SK-N-SH treated with all-trans-retinoic acid at 6 μM for 48 hours (cell line): Measurements from ENCODE around the gene SLC5A10.

ENCODE experiments used
- ARNTL ChIP-seq: fragments of 450-650 bp; formaldehyde crosslinking; IDR thresholded peaks from 2 replicates; pipeline ENCODE4 v1.5.0; 2020; ENCODE audit warnings: low read depth, mild to moderate bottlenecking, moderate library complexity, borderline replicate concordance
- ISL1 ChIP-seq: fragments of 250-450 bp; sonication (Bioruptor Pico); IDR thresholded peaks from 2 replicates; pipeline ENCODE4 v2.1.2; 2022; ENCODE audit warnings: mild to moderate bottlenecking, moderate library complexity
- OSR1 ChIP-seq: fragments of 250-450 bp; sonication (Bioruptor Pico); IDR thresholded peaks from 2 replicates; pipeline ENCODE4 v1.8.0; 2022; ENCODE audit warnings: moderate library complexity, mild to moderate bottlenecking, inconsistent platforms
- RARB ChIP-seq: fragments of 250-450 bp; sonication (Bioruptor Pico); IDR thresholded peaks from 2 replicates; pipeline ENCODE4 v1.8.0; 2021; ENCODE audit warnings: mild to moderate bottlenecking, moderate library complexity
- ZC3H10 ChIP-seq: fragments of 250-450 bp; sonication (Bioruptor Pico); IDR thresholded peaks from 2 replicates; pipeline ENCODE4 v1.5.1; 2021; ENCODE audit warnings: mild to moderate bottlenecking, moderate library complexity
- ZFP30 ChIP-seq: fragments of 450-650 bp; formaldehyde crosslinking; IDR thresholded peaks from 2 replicates; pipeline ENCODE4 v1.5.0; 2022; ENCODE audit warnings: mild to moderate bottlenecking, moderate library complexity
- ZNF565 ChIP-seq: fragments of 450-650 bp; formaldehyde crosslinking; conservative IDR thresholded peaks from 2 replicates; pipeline ENCODE4 v1.5.0; 2020; ENCODE audit warnings: low read depth, mild to moderate bottlenecking, moderate library complexity
- ZNF70 ChIP-seq: fragments of 450-650 bp; formaldehyde crosslinking; IDR thresholded peaks from 2 replicates; pipeline ENCODE4 v1.5.0; 2020; ENCODE audit warnings: mild to moderate bottlenecking, moderate library complexity
- ZNF8 ChIP-seq: fragments of 450-650 bp; formaldehyde crosslinking; IDR thresholded peaks from 2 replicates; pipeline ENCODE4 v1.5.0; 2020; ENCODE audit warnings: mild to moderate bottlenecking, moderate library complexity
- TF ChIP-seq, protein P1 (sequence below): fragments of 250-450 bp; sonication (Bioruptor Pico); IDR thresholded peaks from 2 replicates; pipeline ENCODE4 v1.8.0; 2020; ENCODE audit warnings: mild to moderate bottlenecking, moderate library complexity, borderline replicate concordance
- TF ChIP-seq, protein P2 (sequence below): fragments of 250-450 bp; sonication (Bioruptor Pico); IDR thresholded peaks from 2 replicates; pipeline ENCODE4 v1.5.0; 2020; ENCODE audit warnings: mild to moderate bottlenecking, moderate library complexity
- TF ChIP-seq, protein P3 (sequence below): fragments of 250-450 bp; sonication (Bioruptor Pico); IDR thresholded peaks from 2 replicates; pipeline ENCODE4 v1.5.1; 2021; ENCODE audit warnings: mild to moderate bottlenecking, moderate library complexity
- TF ChIP-seq, protein P4 (sequence below): fragments of 250-450 bp; sonication (Bioruptor Pico); IDR thresholded peaks from 2 replicates; pipeline ENCODE4 v1.5.1; 2020; ENCODE audit warnings: low read depth, mild to moderate bottlenecking, moderate library complexity
- TF ChIP-seq, protein P5 (sequence below): fragments of 250-450 bp; sonication (Bioruptor Pico); IDR thresholded peaks from 2 replicates; pipeline ENCODE4 v1.8.0; 2021; ENCODE audit warnings: low read depth, mild to moderate bottlenecking, moderate library complexity, borderline replicate concordance

DNA sequence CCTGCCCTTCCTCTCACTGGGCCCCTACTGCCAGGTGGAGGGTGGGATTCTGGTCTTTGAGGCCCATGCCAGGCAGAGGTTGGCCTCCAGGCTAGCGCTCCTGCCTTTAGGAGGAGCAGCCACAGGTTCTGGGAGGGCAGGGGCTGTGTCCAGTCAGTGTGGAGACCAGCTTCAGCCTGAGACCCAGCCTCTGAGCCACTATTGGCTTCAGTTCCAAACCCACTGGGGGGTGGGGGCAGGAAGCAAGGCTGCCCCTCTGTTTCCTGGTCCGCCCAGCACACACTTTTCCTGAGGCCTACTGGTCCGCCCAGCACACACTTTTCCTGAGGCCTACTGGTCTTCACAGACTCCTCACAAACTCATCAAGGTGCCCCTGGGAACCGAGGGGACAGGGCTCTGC, 16.4 kb downstream of the SLC5A10 start:
- TF ChIP-seq, protein P1, sequence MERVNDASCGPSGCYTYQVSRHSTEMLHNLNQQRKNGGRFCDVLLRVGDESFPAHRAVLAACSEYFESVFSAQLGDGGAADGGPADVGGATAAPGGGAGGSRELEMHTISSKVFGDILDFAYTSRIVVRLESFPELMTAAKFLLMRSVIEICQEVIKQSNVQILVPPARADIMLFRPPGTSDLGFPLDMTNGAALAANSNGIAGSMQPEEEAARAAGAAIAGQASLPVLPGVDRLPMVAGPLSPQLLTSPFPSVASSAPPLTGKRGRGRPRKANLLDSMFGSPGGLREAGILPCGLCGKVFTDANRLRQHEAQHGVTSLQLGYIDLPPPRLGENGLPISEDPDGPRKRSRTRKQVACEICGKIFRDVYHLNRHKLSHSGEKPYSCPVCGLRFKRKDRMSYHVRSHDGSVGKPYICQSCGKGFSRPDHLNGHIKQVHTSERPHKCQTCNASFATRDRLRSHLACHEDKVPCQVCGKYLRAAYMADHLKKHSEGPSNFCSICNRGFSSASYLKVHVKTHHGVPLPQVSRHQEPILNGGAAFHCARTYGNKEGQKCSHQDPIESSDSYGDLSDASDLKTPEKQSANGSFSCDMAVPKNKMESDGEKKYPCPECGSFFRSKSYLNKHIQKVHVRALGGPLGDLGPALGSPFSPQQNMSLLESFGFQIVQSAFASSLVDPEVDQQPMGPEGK (CRISPR knock-in tag), result no peak
- TF ChIP-seq, protein P2, sequence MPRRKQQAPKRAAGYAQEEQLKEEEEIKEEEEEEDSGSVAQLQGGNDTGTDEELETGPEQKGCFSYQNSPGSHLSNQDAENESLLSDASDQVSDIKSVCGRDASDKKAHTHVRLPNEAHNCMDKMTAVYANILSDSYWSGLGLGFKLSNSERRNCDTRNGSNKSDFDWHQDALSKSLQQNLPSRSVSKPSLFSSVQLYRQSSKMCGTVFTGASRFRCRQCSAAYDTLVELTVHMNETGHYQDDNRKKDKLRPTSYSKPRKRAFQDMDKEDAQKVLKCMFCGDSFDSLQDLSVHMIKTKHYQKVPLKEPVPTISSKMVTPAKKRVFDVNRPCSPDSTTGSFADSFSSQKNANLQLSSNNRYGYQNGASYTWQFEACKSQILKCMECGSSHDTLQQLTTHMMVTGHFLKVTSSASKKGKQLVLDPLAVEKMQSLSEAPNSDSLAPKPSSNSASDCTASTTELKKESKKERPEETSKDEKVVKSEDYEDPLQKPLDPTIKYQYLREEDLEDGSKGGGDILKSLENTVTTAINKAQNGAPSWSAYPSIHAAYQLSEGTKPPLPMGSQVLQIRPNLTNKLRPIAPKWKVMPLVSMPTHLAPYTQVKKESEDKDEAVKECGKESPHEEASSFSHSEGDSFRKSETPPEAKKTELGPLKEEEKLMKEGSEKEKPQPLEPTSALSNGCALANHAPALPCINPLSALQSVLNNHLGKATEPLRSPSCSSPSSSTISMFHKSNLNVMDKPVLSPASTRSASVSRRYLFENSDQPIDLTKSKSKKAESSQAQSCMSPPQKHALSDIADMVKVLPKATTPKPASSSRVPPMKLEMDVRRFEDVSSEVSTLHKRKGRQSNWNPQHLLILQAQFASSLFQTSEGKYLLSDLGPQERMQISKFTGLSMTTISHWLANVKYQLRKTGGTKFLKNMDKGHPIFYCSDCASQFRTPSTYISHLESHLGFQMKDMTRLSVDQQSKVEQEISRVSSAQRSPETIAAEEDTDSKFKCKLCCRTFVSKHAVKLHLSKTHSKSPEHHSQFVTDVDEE (CRISPR knock-in tag), result no peak
- no peak for TF ChIP-seq ZC3H10 (CRISPR knock-in tag)
- TF ChIP-seq, protein P3, sequence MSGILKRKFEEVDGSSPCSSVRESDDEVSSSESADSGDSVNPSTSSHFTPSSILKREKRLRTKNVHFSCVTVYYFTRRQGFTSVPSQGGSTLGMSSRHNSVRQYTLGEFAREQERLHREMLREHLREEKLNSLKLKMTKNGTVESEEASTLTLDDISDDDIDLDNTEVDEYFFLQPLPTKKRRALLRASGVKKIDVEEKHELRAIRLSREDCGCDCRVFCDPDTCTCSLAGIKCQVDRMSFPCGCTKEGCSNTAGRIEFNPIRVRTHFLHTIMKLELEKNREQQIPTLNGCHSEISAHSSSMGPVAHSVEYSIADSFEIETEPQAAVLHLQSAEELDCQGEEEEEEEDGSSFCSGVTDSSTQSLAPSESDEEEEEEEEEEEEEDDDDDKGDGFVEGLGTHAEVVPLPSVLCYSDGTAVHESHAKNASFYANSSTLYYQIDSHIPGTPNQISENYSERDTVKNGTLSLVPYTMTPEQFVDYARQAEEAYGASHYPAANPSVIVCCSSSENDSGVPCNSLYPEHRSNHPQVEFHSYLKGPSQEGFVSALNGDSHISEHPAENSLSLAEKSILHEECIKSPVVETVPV (CRISPR knock-in tag), result no peak
- TF ChIP-seq ZNF70, result no peak
- TF ChIP-seq, protein P4, sequence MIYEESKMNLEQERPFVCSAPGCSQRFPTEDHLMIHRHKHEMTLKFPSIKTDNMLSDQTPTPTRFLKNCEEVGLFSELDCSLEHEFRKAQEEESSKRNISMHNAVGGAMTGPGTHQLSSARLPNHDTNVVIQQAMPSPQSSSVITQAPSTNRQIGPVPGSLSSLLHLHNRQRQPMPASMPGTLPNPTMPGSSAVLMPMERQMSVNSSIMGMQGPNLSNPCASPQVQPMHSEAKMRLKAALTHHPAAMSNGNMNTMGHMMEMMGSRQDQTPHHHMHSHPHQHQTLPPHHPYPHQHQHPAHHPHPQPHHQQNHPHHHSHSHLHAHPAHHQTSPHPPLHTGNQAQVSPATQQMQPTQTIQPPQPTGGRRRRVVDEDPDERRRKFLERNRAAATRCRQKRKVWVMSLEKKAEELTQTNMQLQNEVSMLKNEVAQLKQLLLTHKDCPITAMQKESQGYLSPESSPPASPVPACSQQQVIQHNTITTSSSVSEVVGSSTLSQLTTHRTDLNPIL (CRISPR knock-in tag), result no peak
- no peak for TF ChIP-seq RARB (CRISPR knock-in tag)
- TF ChIP-seq, protein P5, sequence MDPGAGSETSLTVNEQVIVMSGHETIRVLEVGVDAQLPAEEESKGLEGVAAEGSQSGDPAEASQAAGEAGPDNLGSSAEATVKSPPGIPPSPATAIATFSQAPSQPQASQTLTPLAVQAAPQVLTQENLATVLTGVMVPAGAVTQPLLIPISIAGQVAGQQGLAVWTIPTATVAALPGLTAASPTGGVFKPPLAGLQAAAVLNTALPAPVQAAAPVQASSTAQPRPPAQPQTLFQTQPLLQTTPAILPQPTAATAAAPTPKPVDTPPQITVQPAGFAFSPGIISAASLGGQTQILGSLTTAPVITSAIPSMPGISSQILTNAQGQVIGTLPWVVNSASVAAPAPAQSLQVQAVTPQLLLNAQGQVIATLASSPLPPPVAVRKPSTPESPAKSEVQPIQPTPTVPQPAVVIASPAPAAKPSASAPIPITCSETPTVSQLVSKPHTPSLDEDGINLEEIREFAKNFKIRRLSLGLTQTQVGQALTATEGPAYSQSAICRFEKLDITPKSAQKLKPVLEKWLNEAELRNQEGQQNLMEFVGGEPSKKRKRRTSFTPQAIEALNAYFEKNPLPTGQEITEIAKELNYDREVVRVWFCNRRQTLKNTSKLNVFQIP, result no peak
- TF ChIP-seq OSR1 (CRISPR knock-in tag), result no peak
- TF ChIP-seq ISL1 (CRISPR knock-in tag), result no peak
- no peak for TF ChIP-seq ZNF565 (CRISPR knock-in tag)
- TF ChIP-seq ARNTL, result no peak
- no peak for TF ChIP-seq ZNF8
- TF ChIP-seq ZFP30 (CRISPR knock-in tag), result no peak
